ENCODE measurements around the gene FBLN7. TPM values are rescaled to one million over a fixed set of nuclear protein-coding genes. Genes with fewer than 3 reads are reported as not detected.

The FBLN7 gene
- total RNA-seq, 1 donor from 2014 or later, result 3.9 TPM

GRCh38 chr2:112147382-112148168 is 9.4 kb downstream of the FBLN7 start:
- no peak for TF ChIP-seq CTCF (IDR thresholded peaks at IDR 0.05)
- H3K9me3 Mint-ChIP-seq (ENCODE audit: unreplicated experiment), result no peaks in the 10 kb centered on the region
- peak; percentile 70 for DNase-seq (ENCODE audit: extremely low spot score, unreplicated experiment)
- no peak overlapping the region for H3K27ac Mint-ChIP-seq (ENCODE audit: unreplicated experiment)
- no peak overlapping the region for H3K4me3 Mint-ChIP-seq (ENCODE audit: unreplicated experiment)
- H3K4me1 Mint-ChIP-seq (ENCODE audit: unreplicated experiment), result peaks cover 24% of the 10 kb centered on the region
- no peaks in the 10 kb centered on the region for H3K27me3 Mint-ChIP-seq (ENCODE audit: unreplicated experiment)
- no peaks in the 10 kb centered on the region for H3K36me3 Mint-ChIP-seq (ENCODE audit: unreplicated experiment)

GRCh38 chr2:112148477-112148876 is 10.3 kb downstream of the FBLN7 start:
- no peaks in the 10 kb centered on the region for H3K27me3 Mint-ChIP-seq (ENCODE audit: unreplicated experiment)
- DNase-seq (ENCODE audit: extremely low spot score, unreplicated experiment), result peak; percentile 62

GRCh38 chr2:112149194-112149593 is 11.0 kb downstream of the FBLN7 start:
- peaks cover 1% of the 10 kb centered on the region for H3K36me3 Mint-ChIP-seq (ENCODE audit: unreplicated experiment)
- peak overlapping the region; percentile 94 for H3K27ac Mint-ChIP-seq (ENCODE audit: unreplicated experiment)
- peaks cover 24% of the 10 kb centered on the region for H3K4me1 Mint-ChIP-seq (ENCODE audit: unreplicated experiment)
- DNase-seq (ENCODE audit: extremely low spot score, unreplicated experiment), result peak; percentile 49
- H3K27me3 Mint-ChIP-seq (ENCODE audit: unreplicated experiment), result no peaks in the 10 kb centered on the region
- H3K9me3 Mint-ChIP-seq (ENCODE audit: unreplicated experiment), result no peaks in the 10 kb centered on the region
- no peak for TF ChIP-seq CTCF (IDR thresholded peaks at IDR 0.05)
- H3K4me3 Mint-ChIP-seq (ENCODE audit: unreplicated experiment), result no peak overlapping the region

More at GRCh38 chr2:112148477-112148876, 10.3 kb downstream of the FBLN7 start:
- Mint-ChIP-seq H3K27ac (ENCODE audit: unreplicated experiment) (no peak overlapping the region), H3K36me3 (ENCODE audit: unreplicated experiment) (no peaks in the 10 kb centered on the region), H3K4me3 (ENCODE audit: unreplicated experiment) (no peak overlapping the region), H3K4me1 (ENCODE audit: unreplicated experiment) (peaks cover 24% of the 10 kb centered on the region), H3K9me3 (ENCODE audit: unreplicated experiment) (no peaks in the 10 kb centered on the region)
- no peak for TF ChIP-seq CTCF (IDR thresholded peaks at IDR 0.05)

- H3K27ac Mint-ChIP-seq (ENCODE audit: unreplicated experiment), result peak overlapping the region; percentile 94
- peaks cover 1% of the 10 kb centered on the region for H3K36me3 Mint-ChIP-seq (ENCODE audit: unreplicated experiment)
- peak; percentile 54 for DNase-seq (ENCODE audit: extremely low spot score, unreplicated experiment)
- H3K9me3 Mint-ChIP-seq (ENCODE audit: unreplicated experiment), result no peaks in the 10 kb centered on the region
- H3K27me3 Mint-ChIP-seq (ENCODE audit: unreplicated experiment), result no peaks in the 10 kb centered on the region
- peaks cover 24% of the 10 kb centered on the region for H3K4me1 Mint-ChIP-seq (ENCODE audit: unreplicated experiment)
- no peak overlapping the region for H3K4me3 Mint-ChIP-seq (ENCODE audit: unreplicated experiment)
- TF ChIP-seq CTCF (IDR thresholded peaks at IDR 0.05), result no peak
Measured at GRCh38 chr2:112149866-112150435, 11.8 kb downstream of the FBLN7 start.

GRCh38 chr2:112150447-112150846 is 12.3 kb downstream of the FBLN7 start:
- Mint-ChIP-seq H3K9me3 (ENCODE audit: unreplicated experiment) (no peaks in the 10 kb centered on the region), H3K27ac (ENCODE audit: unreplicated experiment) (peak overlapping the region; percentile 94), H3K4me3 (ENCODE audit: unreplicated experiment) (no peak overlapping the region), H3K27me3 (ENCODE audit: unreplicated experiment) (no peaks in the 10 kb centered on the region), H3K36me3 (ENCODE audit: unreplicated experiment) (peaks cover 1% of the 10 kb centered on the region), H3K4me1 (ENCODE audit: unreplicated experiment) (peaks cover 24% of the 10 kb centered on the region)
- no peak for TF ChIP-seq CTCF (IDR thresholded peaks at IDR 0.05)
- peak; percentile 81 for DNase-seq (ENCODE audit: extremely low spot score, unreplicated experiment)
